GM23338 (cell line): ENCODE measurements around the gene ZFR. TPM values are rescaled to one million over a fixed set of nuclear protein-coding genes. Genes with fewer than 3 reads are reported as not detected.

Experiments used
- ATAC-seq: fragments of 200-7000 bp; cut with Tn5 transposase; 3 replicates; pipeline ENCODE4 v1.9.1; 2020
- DNase-seq: peaks from one replicate; pipeline ENCODE4 v3.0.0-alpha.2; 2015; ENCODE audit warnings: low spot score
- H2AFZ ChIP-seq: fragments of 200-600 bp; sonication (generic); 2 replicates; pipeline ENCODE4 v1.8.0; 2016; ENCODE audit warnings: antibody characterized with exemption, mild to moderate bottlenecking, moderate library complexity
- H3F3A ChIP-seq: fragments of 200-600 bp; sonication (generic); replicated peaks from 2 replicates; pipeline ENCODE4 v1.8.0; 2017; ENCODE audit warnings: antibody characterized with exemption, mixed run types, low read depth
- H3K27ac ChIP-seq: fragments of 200-600 bp; sonication (generic); 2 replicates; pipeline ENCODE4 v1.6.1; 2016; ENCODE audit warnings: low read depth
- H3K27me3 ChIP-seq: fragments of 200-600 bp; sonication (generic); 2 replicates; pipeline ENCODE4 v1.8.0; 2016; ENCODE audit warnings: mild to moderate bottlenecking, mixed run types, moderate library complexity; ENCODE audit not compliant: insufficient read depth
- H3K36me3 ChIP-seq: fragments of 200-600 bp; sonication (generic); 2 replicates; pipeline ENCODE4 v1.8.0; 2016; ENCODE audit warnings: mild to moderate bottlenecking; ENCODE audit not compliant: insufficient read depth
- H3K4me1 ChIP-seq: fragments of 200-600 bp; sonication (generic); 2 replicates; pipeline ENCODE4 v1.8.0; 2016; ENCODE audit warnings: mild to moderate bottlenecking, moderate library complexity; ENCODE audit not compliant: insufficient read depth
- H3K4me2 ChIP-seq: fragments of 200-600 bp; sonication (generic); 2 replicates; pipeline ENCODE4 v1.7.1; 2017; ENCODE audit warnings: mixed run types
- H3K4me3 ChIP-seq: fragments of 200-600 bp; sonication (generic); 2 replicates; pipeline ENCODE4 v1.6.1; 2016; ENCODE audit warnings: mixed run types
- H3K79me2 ChIP-seq: fragments of 200-600 bp; sonication (generic); replicated peaks from 2 replicates; pipeline ENCODE4 v1.8.0; 2017; ENCODE audit warnings: mild to moderate bottlenecking; ENCODE audit not compliant: insufficient read depth
- H3K9me2 ChIP-seq: fragments of 200-600 bp; sonication (generic); 2 replicates; pipeline ENCODE4 v1.8.0; 2017; ENCODE audit not compliant: insufficient read depth
- H4K20me1 ChIP-seq: fragments of 200-600 bp; sonication (generic); replicated peaks from 2 replicates; pipeline ENCODE4 v1.8.0; 2017; ENCODE audit warnings: mild to moderate bottlenecking; ENCODE audit not compliant: insufficient read depth
- H3K27ac Mint-ChIP-seq: 2 replicates; pipeline ENCODE4 v1.8.0; 2020; ENCODE audit warnings: inconsistent platforms, mild to moderate bottlenecking, moderate library complexity, mixed read lengths
- H3K27me3 Mint-ChIP-seq: 3 replicates; pipeline ENCODE4 v1.8.0; 2022; ENCODE audit warnings: low read depth, mild to moderate bottlenecking, moderate library complexity, mixed read lengths, inconsistent platforms; ENCODE audit not compliant: insufficient read depth, poor library complexity
- H3K36me3 Mint-ChIP-seq: 3 replicates; pipeline ENCODE4 v1.8.0; 2021; ENCODE audit warnings: low read depth, mild to moderate bottlenecking, inconsistent platforms, moderate library complexity, mixed read lengths
- H3K4me1 Mint-ChIP-seq: 3 replicates; pipeline ENCODE4 v1.8.0; 2020; ENCODE audit warnings: mild to moderate bottlenecking, inconsistent platforms, mixed read lengths
- H3K4me3 Mint-ChIP-seq: 3 replicates; pipeline ENCODE4 v1.8.0; 2021; ENCODE audit warnings: moderate library complexity, mild to moderate bottlenecking, inconsistent platforms, mixed read lengths
- H3K9me3 Mint-ChIP-seq: 3 replicates; pipeline ENCODE4 v1.8.0; 2020; ENCODE audit warnings: moderate library complexity, mild to moderate bottlenecking, inconsistent platforms, mixed read lengths
- CREB1 ChIP-seq: fragments of 250-450 bp; sonication (Bioruptor Pico); IDR thresholded peaks from 2 replicates; pipeline ENCODE4 v1.5.0; 2020; ENCODE audit warnings: low read depth, mild to moderate bottlenecking, moderate library complexity
- CTCF ChIP-seq, 2 experiments: fragments of 200-600 bp in 1 of 2; sonication (generic) in 1 of 2; conservative IDR thresholded peaks; 2 replicates each; pipeline versions ENCODE4 v1.5.1 to v1.6.1; 2016 to 2017; ENCODE audit warnings: antibody characterized with exemption in 2 of 2, low read depth in 2 of 2, mild to moderate bottlenecking in 2 of 2, moderate library complexity in 1 of 2
- ETS1 ChIP-seq: IDR thresholded peaks from 2 replicates; pipeline ENCODE4 v1.6.1; 2016; ENCODE audit warnings: antibody characterized with exemption
- EZH2 ChIP-seq: fragments of 200-600 bp; sonication (generic); IDR thresholded peaks from one replicate; pipeline ENCODE4 v1.8.0; 2017; ENCODE audit warnings: antibody characterized with exemption, mild to moderate bottlenecking, low read depth; ENCODE audit not compliant: unreplicated experiment
- EZH2phosphoT487 ChIP-seq: fragments of 200-600 bp; sonication (generic); IDR thresholded peaks from one replicate; pipeline ENCODE4 v1.8.1; 2018; ENCODE audit warnings: antibody characterized with exemption; ENCODE audit not compliant: unreplicated experiment
- JUNB ChIP-seq: IDR thresholded peaks from one replicate; pipeline ENCODE4 v1.6.1; 2016; ENCODE audit warnings: antibody characterized with exemption; ENCODE audit not compliant: unreplicated experiment
- NANOG ChIP-seq: IDR thresholded peaks from 2 replicates; pipeline ENCODE4 v1.6.1; 2016; ENCODE audit warnings: antibody characterized with exemption, borderline replicate concordance
- POLR2AphosphoS5 ChIP-seq: IDR thresholded peaks from 2 replicates; pipeline ENCODE4 v1.6.1; 2016; ENCODE audit warnings: antibody characterized with exemption, low read depth
- REST ChIP-seq: IDR thresholded peaks from one replicate; pipeline ENCODE4 v1.6.1; 2018; ENCODE audit warnings: antibody characterized with exemption; ENCODE audit not compliant: unreplicated experiment
- STAT1 ChIP-seq: IDR thresholded peaks from one replicate; pipeline ENCODE4 v1.6.1; 2016; ENCODE audit warnings: antibody characterized with exemption; ENCODE audit not compliant: unreplicated experiment
- ZNF114 ChIP-seq: fragments of 250-450 bp; sonication (Bioruptor Pico); IDR thresholded peaks from 2 replicates; pipeline ENCODE4 v1.5.0; 2020; ENCODE audit warnings: mild to moderate bottlenecking, moderate library complexity
- ZNF331 ChIP-seq: fragments of 250-450 bp; sonication (Bioruptor Pico); IDR thresholded peaks from 2 replicates; pipeline ENCODE4 v1.5.0; 2020; ENCODE audit warnings: low read depth, mild to moderate bottlenecking, moderate library complexity
- ZNF462 ChIP-seq: fragments of 250-450 bp; sonication (Bioruptor Pico); IDR thresholded peaks from 2 replicates; pipeline ENCODE4 v1.5.0; 2020; ENCODE audit warnings: mild to moderate bottlenecking, moderate library complexity
- polyA plus RNA-seq: library from polyadenylated mRNA; unstranded; fragments of >200 nt; fragmentation: Nextera tagmentation; extraction: Ambion mirVana; gene quantifications from 2 replicates; pipeline ENCODE4 v1.2.1, GENCODE V29; 2016
- total RNA-seq: library from RNA; depleted of rRNA; stranded (reverse); fragments of >200 nt; shearing (Covaris generic); gene quantifications from 2 replicates; pipeline ENCODE4 v1.2.3, GENCODE V29; 2014

ZFR gene
- total and polyA plus RNA-seq, 2 experiments from 2014 or later = 92.4 to 103 TPM

GRCh38 chr5:32339198-32339597, 105.3 kb downstream of the ZFR start:
- Mint-ChIP-seq H3K4me1 (no peaks in the 10 kb centered on the region), H3K27me3 (peaks cover 8% of the 10 kb centered on the region), H3K27ac (no peak overlapping the region), H3K36me3 (peaks cover 43% of the 10 kb centered on the region), H3K9me3 (peaks cover 92% of the 10 kb centered on the region), H3K4me3 (no peak overlapping the region)
- no peak for ATAC-seq
- Histone ChIP-seq H3K4me1 (no peaks in the 10 kb centered on the region), H3F3A (no peaks in the 10 kb centered on the region), H3K27me3 (no peaks in the 10 kb centered on the region), H4K20me1 (no peaks in the 10 kb centered on the region), H3K27ac (no peak overlapping the region), H3K4me2 (no peak overlapping the region), H3K79me2 (no peaks in the 10 kb centered on the region), H3K9me2 (no peaks in the 10 kb centered on the region), H2AFZ (no peak overlapping the region), H3K36me3 (peaks cover 10% of the 10 kb centered on the region; the same call in 1 of the 2 replicates), H3K4me3 (no peak overlapping the region)
- DNase-seq = peak; percentile 82
- no peak for TF ChIP-seq CTCF (conservative IDR thresholded peaks at IDR 0.05; ENCODE audit: low read depth in 2 of 2)
- no peak for TF ChIP-seq CREB1 (CRISPR knock-in tag)
- TF ChIP-seq ETS1 = no peak
- no peak for TF ChIP-seq NANOG
- TF ChIP-seq ZNF114 = no peak
- no peak for TF ChIP-seq STAT1
- TF ChIP-seq POLR2AphosphoS5 = no peak
- TF ChIP-seq ZNF331 = no peak
- TF ChIP-seq EZH2phosphoT487 = no peak
- no peak for TF ChIP-seq JUNB
- TF ChIP-seq ZNF462 = no peak
- TF ChIP-seq EZH2 = no peak
- no peak for TF ChIP-seq REST
